ENCODE data around the gene OR2A2. TPM values are rescaled to one million over a fixed set of nuclear protein-coding genes. Genes with fewer than 3 reads are reported as not detected.

OR2A2 gene
- total RNA-seq, 1 experiment from 2014 or later, result not detected

GRCh38 chr7:144086730-144087129 is 22.7 kb upstream of the OR2A2 start:
- TF ChIP-seq TCF7L2 (IDR thresholded peaks at IDR 0.05; ENCODE audit: low read depth, low read length) (no peak), REST (IDR thresholded peaks at IDR 0.05; ENCODE audit: insufficient read depth in 1 of 2, low read depth in 2 of 2, low read length in 1 of 2) (no peak), SIN3A (IDR thresholded peaks at IDR 0.05; ENCODE audit: borderline replicate concordance, insufficient read depth, low read depth, low read length) (no peak)
- Histone ChIP-seq H3K9me3 (ENCODE audit: control insufficient read depth, insufficient read depth, low read depth, low read length) (no peaks in the 10 kb centered on the region), H3K36me3 (ENCODE audit: control insufficient read depth, insufficient read depth, low read length) (no peaks in the 10 kb centered on the region), H3K4me1 (ENCODE audit: control insufficient read depth, insufficient read depth, low read length) (no peaks in the 10 kb centered on the region), H3K4me3 (ENCODE audit: low read depth in 2 of 2, low read length in 2 of 2) (no peak overlapping the region), H3K27me3 (ENCODE audit: control insufficient read depth, insufficient read depth, low read length) (no peaks in the 10 kb centered on the region), H3K27ac (ENCODE audit: low read length) (no peak overlapping the region)
- in situ Hi-C loops (cut with HindIII; ENCODE audit: low pct_unique_long_range_greater_than_20kb, low sequenced_read_pairs) (no loop called here), intact Hi-C loops (cut with micrococcal nuclease; ENCODE audit: unreplicated experiment) (no loop called here)
- ATAC-seq (no peak), DNase-seq (ENCODE audit: low read depth, low spot score) (no peak)
- POLR2A ChIA-PET, result no interaction called here
- no TSS peak for BruUV-seq (replicated peaks)
- CTCF ChIA-PET, result no interaction called here

DNA sequence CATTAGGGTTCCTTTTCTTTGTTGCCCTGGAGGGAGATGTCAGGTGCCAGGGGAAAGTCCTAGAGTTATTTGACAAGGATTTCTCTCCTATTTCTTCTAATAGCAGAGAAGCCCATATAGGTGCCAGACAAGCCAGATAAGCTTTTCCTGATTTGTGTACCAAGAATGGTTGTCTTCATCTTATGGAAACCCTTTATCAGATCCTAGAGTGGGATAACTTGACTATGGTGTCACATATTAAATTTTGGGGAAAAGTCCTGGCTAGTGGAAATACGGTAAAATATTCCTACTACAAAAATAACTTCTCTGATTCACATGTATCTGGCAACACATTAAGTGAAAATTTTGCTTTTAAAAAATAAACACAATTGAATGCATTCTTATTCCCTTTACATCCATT is 22.2 kb upstream of the OR2A2 start:
- DNase-seq (ENCODE audit: low read depth, low spot score) (no peak), ATAC-seq (no peak)
- no TSS peak for BruUV-seq (replicated peaks)
- Histone ChIP-seq H3K36me3 (ENCODE audit: control insufficient read depth, insufficient read depth, low read length) (no peaks in the 10 kb centered on the region), H3K27ac (ENCODE audit: low read length) (no peak overlapping the region), H3K27me3 (ENCODE audit: control insufficient read depth, insufficient read depth, low read length) (no peaks in the 10 kb centered on the region), H3K9me3 (ENCODE audit: control insufficient read depth, insufficient read depth, low read depth, low read length) (no peaks in the 10 kb centered on the region), H3K4me3 (ENCODE audit: low read depth in 2 of 2, low read length in 2 of 2) (no peak overlapping the region), H3K4me1 (ENCODE audit: control insufficient read depth, insufficient read depth, low read length) (no peaks in the 10 kb centered on the region)
- in situ Hi-C loops (cut with HindIII; ENCODE audit: low pct_unique_long_range_greater_than_20kb, low sequenced_read_pairs), result no loop called here
- intact Hi-C loops (cut with micrococcal nuclease; ENCODE audit: unreplicated experiment), result no loop called here
- TF ChIP-seq TCF7L2 (IDR thresholded peaks at IDR 0.05; ENCODE audit: low read depth, low read length) (no peak), SIN3A (IDR thresholded peaks at IDR 0.05; ENCODE audit: borderline replicate concordance, insufficient read depth, low read depth, low read length) (no peak), POLR2AphosphoS5 (IDR thresholded peaks at IDR 0.05; ENCODE audit: low read depth, low read length) (no peak), REST (IDR thresholded peaks at IDR 0.05; ENCODE audit: insufficient read depth in 1 of 2, low read depth in 2 of 2, low read length in 1 of 2) (no peak)
- TF ChIP-seq, protein P1, sequence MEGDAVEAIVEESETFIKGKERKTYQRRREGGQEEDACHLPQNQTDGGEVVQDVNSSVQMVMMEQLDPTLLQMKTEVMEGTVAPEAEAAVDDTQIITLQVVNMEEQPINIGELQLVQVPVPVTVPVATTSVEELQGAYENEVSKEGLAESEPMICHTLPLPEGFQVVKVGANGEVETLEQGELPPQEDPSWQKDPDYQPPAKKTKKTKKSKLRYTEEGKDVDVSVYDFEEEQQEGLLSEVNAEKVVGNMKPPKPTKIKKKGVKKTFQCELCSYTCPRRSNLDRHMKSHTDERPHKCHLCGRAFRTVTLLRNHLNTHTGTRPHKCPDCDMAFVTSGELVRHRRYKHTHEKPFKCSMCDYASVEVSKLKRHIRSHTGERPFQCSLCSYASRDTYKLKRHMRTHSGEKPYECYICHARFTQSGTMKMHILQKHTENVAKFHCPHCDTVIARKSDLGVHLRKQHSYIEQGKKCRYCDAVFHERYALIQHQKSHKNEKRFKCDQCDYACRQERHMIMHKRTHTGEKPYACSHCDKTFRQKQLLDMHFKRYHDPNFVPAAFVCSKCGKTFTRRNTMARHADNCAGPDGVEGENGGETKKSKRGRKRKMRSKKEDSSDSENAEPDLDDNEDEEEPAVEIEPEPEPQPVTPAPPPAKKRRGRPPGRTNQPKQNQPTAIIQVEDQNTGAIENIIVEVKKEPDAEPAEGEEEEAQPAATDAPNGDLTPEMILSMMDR (IDR thresholded peaks at IDR 0.05), result no peak
- ChIA-PET POLR2A (no interaction called here), CTCF (no interaction called here)

Data from Panc1 (cell line).